Mammary epithelial cell (primary cell): ENCODE measurements around the gene IFI27L2.

Source experiments
- CTCF ChIP-seq, 2 donors: IDR thresholded peaks in 1 of 2; conservative IDR thresholded peaks in 1 of 2; 2 replicates each; pipeline ENCODE4 v1.5.1; 2011 to 2012; ENCODE audit warnings: inconsistent platforms in 2 of 2, low read length in 2 of 2, mild to moderate bottlenecking in 2 of 2, control low read depth in 1 of 2, low read depth in 1 of 2; ENCODE audit not compliant: insufficient read depth in 1 of 2; ENCODE audit errors: extremely low read depth in 1 of 2
- EZH2 ChIP-seq: IDR thresholded peaks from 2 replicates; pipeline ENCODE4 v1.6.1; 2012; ENCODE audit warnings: low read length, inconsistent platforms, borderline replicate concordance

- no peak for TF ChIP-seq CTCF (conservative IDR thresholded peaks at IDR 0.05 in 1 of 2, IDR thresholded peaks at IDR 0.05 in 1 of 2; ENCODE audit: extremely low read depth in 1 of 2, insufficient read depth in 1 of 2, low read depth in 1 of 2, low read length in 2 of 2)
- TF ChIP-seq EZH2: no peak
These were observed 13.4 kb upstream of the IFI27L2 start for GRCh38 chr14:94142836-94143235.
